UCSD-AML1 (cell line): ENCODE results near the gene GOLGA6L22.
"Not testable (repeated sequence)": the region's sequence is repeated elsewhere in the genome, so short reads cannot be mapped to it uniquely, and the experiment has no call there.

Experiments
- DNase-seq: peaks from one replicate; lab custom pipeline; 2025; ENCODE audit not compliant: unreplicated experiment; lab: John Stamatoyannopoulos, UW

GOLGA6L22 gene

GRCh38 chr15:22458603-22459002 is at the start of gene GOLGA6L22:
Gene GOLGA6L22 (plus strand): TSS chr15:22458903. CDS start chr15:22458994, 91 bp downstream.
- DNase-seq = not testable (repeated sequence)

GRCh38 chr15:22417288-22417687 is 41.4 kb upstream of the GOLGA6L22 start:
- DNase-seq = not testable (repeated sequence)

GRCh38 chr15:22417795-22418194 is 40.9 kb upstream of the GOLGA6L22 start:
- not testable (repeated sequence) for DNase-seq

- DNase-seq = not testable (repeated sequence)
Observed at GRCh38 chr15:22418212-22418611, 40.5 kb upstream of the GOLGA6L22 start.

- not testable (repeated sequence) for DNase-seq
Observed at GRCh38 chr15:22418666-22419065, 40.0 kb upstream of the GOLGA6L22 start.

GRCh38 chr15:22420340-22420739 is 38.4 kb upstream of the GOLGA6L22 start:
- not testable (repeated sequence) for DNase-seq

- not testable (repeated sequence) for DNase-seq
Observed at GRCh38 chr15:22429426-22429825, 29.3 kb upstream of the GOLGA6L22 start.

GRCh38 chr15:22431687-22432086 is 27.0 kb upstream of the GOLGA6L22 start:
- not testable (repeated sequence) for DNase-seq

GRCh38 chr15:22494490-22495113 is 35.9 kb downstream of the GOLGA6L22 start:
- DNase-seq = not testable (repeated sequence)

GRCh38 chr15:22497200-22497599 is 38.5 kb downstream of the GOLGA6L22 start:
- DNase-seq = not testable (repeated sequence)

- DNase-seq = not testable (repeated sequence)
Observed at GRCh38 chr15:22498220-22498925, 39.7 kb downstream of the GOLGA6L22 start.

- not testable (repeated sequence) for DNase-seq
Observed at GRCh38 chr15:22502272-22502671, 43.6 kb downstream of the GOLGA6L22 start.

- not testable (repeated sequence) for DNase-seq
Observed at GRCh38 chr15:22506959-22507358, 48.3 kb downstream of the GOLGA6L22 start.

- DNase-seq = not testable (repeated sequence)
Observed at GRCh38 chr15:22516140-22516539, 57.4 kb downstream of the GOLGA6L22 start.
